Measurements from ENCODE around the gene EYA2.

Gene EYA2

GRCh38 chr20:47035026-47035590, 140.5 kb downstream of the EYA2 start:
- no peak for DNase-seq (ENCODE audit: low read depth in 2 of 3, low spot score in 1 of 3)

DNA sequence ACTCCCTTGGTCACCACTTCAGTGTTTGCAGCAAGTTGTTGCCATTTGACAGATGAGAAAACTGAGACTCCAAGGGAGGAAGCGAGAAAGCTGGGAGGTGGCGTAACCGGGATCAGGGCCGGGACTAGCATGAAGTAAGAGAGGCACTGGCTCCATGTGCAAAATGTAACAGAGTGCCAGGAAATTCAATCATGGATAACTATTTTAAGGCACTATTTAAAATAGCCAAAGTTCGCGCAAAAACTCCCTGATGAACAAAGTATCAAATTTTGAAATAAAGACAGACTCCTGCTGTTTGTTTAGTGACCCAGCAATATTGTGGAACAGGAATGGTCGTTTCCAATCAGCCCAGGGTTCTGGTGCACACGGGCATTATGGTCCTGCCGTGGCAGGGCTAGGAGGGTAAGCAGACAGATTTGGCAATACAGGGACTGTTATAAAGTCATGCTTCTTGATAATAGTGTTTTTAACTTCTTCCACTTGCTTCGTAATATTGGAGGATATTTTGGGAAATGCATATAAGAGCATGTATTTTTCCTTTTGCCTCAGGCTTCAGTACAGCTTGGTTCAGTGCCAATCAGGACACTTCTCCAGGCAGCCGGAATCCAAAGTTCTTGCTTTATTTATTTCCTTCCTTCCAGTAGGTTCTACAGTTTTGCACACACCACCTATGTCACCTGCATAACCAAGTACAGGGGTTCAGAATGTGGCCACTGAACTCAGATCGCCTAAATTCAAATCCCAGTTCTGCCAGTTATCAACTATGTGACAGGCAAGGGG, 141.6 kb downstream of the EYA2 start:
- DNase-seq (ENCODE audit: low read depth in 2 of 3, low spot score in 1 of 3), result no peak

DNA sequence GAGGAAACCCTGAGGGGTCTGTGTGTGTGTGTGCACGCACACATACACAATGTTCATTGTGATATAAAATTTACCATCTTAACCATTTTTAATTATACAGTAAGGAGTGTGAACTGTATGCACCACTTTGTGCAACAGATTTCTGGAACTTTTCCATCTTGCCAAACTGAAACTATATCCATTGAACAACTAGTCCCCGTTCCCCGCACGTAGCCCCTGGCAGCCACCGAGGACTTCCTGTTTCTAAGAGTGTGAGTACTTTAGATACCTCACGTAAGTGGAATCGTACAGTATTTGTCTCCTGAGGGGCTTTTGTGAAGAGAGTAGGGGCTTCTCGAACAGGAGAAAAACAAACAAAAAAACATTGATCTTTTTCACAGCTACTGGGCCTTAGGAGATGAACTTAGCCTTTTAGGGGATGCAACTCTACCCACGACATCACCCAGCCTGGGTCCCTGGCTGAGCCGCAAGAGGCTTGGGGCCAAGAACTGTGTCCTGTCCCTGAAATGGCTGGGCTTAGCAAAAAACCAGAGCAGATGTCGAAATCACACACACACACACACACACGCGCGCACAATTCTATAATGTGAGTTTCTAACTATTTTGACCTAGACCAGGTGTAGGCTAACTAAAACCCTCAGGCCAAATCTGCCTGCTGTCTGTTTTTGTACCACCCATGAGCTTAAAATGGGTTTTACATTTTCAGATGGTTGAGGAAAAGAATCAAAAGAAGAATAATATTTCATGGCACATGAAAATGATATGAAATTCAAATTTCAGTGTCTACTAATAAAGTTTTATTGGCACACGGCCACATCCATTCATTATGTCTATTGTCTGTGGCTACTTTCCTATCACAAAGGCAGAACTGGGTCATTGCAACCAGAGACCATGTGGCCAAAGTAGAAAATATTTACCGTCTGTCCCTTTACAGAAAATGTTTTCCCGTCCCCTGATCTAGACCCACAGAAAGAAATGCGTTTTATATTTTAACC, 144.2 kb downstream of the EYA2 start:
- no peak for DNase-seq (ENCODE audit: low read depth in 2 of 3, low spot score in 1 of 3)

DNA sequence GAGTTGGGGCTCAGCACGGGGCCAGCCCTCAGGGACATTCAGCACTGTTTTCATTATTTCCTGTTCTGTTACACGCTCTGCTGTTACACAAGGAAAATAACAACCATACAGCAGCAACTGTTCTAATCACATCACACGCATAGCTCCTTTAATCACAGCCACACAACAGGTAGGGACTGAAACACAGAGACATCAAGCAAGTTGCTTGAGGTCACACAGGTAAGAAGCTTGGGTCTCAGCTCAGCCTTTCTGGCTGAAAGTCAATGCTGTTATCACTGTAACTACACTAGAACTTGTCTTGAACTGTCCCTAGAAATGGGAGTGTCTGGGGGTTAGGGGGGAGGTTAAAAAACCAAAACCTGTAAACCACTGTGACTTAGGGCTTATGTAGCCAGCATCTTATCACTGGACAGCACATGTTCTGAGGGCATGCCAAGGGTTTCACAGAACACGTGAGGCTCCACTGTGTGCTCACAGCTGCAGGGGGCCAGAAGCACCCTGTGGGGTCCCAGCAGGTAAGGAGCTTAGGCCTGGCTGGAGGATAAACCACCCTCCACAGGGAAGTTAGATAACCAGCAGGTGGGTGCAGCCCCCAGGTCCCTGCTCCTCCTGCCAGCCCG, 146.0 kb downstream of the EYA2 start:
- no peak for DNase-seq (ENCODE audit: low read depth in 2 of 3, low spot score in 1 of 3)

DNA sequence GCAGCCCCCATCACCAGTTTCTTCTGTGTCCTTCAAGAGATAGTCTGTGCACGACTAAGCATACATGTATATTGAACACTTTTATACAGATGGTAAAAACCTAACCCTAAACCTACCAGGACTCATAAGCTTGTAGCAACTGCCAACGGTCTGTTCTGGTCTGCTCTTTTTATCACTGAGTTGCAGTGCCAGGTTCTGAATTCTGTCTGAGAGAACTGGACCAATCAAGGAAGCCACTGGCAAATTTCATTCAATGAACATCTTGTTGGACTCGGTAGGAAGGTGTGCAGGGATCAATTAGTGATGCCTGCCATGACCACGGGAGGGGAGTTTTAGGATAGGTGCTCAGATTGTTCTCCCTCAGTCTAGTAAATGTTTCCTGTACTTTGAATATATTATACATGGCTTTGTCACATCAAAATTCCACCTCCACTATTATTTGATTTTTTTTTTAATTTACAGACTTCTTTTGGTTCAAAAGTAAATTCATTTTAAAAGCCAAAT, 146.8 kb downstream of the EYA2 start:
- DNase-seq (ENCODE audit: low read depth in 2 of 3, low spot score in 1 of 3), result no peak

DNA sequence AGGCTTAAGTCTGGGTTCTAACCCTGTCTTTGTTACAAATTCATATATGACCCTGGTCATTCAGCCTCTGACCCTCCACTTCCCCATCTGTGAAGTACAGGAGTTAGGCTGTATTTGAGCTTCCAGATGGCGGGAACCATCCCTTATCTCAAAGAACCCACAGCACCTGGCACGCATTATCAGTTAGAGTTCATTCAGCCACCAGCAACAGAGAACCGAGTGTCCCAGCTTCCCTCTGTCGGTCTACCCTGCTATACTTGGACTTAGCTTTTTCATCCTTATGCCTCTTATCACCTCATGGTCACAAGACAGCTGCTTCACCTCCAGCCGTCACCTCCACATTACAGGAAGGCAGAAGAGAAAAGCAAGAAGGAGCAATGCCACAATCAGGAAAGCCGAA, 147.8 kb downstream of the EYA2 start:
- DNase-seq (ENCODE audit: low read depth in 2 of 3, low spot score in 1 of 3), result no peak

DNA sequence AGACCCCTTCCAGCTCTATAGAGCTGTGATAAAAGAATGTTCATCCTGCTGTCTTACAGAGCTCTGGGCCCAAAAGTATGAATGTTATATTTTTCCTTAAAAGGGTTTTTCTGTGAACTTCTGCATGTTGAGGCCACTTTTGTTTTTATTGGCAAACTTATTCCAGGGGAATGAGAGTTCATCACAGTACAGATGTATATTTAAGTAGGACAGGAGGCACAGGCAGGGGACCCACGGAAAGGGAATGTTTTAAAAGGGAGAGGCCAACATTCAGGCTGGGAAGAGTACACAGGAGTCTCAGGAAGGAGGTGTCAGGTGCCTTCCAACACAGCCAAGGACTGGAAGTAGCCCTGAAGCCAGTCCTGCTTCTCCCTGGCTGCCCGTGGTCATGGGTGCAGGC, 148.4 kb downstream of the EYA2 start:
- no peak for DNase-seq (ENCODE audit: low read depth in 2 of 3, low spot score in 1 of 3)

DNA sequence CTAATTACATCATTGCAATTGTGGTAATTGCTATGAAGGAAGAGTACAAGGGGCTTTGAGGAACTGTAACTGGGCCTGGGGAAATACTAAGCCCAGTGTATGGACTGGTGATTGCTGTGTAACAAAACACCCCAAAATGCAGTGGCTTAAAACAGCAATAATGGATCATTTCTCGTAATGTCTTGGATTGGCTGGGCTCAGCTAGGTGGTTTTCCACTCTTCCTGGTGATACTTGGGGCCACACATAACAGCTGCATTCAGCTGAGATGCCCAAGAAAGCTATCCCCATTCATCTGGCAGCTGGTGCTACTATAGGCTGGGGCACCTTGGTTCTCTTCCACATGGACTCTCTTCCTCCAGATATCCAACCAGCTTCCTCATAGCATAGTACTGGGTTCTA, 150.3 kb downstream of the EYA2 start:
- DNase-seq (ENCODE audit: low read depth in 2 of 3, low spot score in 1 of 3), result no peak

DNA sequence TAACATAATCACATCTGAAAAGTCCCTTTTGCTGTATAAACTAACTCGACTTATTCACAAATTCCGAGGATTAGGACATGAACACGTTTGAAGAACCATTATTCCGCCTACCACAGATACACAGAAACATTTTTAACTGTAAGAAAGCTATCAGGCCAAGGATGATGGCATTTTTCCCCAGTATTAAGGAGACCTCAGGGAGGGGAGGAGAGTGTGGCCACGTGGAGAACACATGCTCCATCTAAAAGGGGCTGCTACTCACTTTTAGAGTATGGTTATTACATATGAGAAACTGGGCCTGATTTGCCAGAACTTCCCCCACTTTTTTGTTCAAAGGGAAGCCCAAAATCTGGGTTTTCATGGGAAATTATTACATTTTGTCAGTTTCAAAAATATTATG, 153.4 kb downstream of the EYA2 start:
- DNase-seq (ENCODE audit: low read depth in 2 of 3, low spot score in 1 of 3), result no peak

GRCh38 chr20:47049771-47050170, 155.1 kb downstream of the EYA2 start:
- no peak for DNase-seq (ENCODE audit: low read depth in 2 of 3, low spot score in 1 of 3)

DNA sequence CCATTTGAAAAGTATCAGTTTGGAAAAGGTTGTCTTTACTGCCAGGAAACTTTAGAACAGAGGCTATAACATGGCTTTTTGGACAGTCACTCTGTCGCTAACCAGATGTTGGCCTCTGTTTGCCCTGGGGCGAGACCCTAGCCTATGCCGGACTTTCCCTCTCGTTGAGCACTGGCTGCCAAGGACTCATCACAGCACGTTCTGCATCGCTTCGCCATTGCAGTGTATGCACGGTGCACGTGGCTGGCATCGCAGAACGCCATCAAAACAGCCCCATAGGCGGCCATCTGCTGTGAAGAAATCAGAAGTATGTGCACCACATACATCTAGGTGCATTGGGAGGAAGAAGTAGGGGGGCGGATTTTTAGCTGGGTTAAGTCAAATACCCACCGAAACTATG, 156.4 kb downstream of the EYA2 start:
- DNase-seq (ENCODE audit: low read depth in 2 of 3, low spot score in 1 of 3), result no peak

DNA sequence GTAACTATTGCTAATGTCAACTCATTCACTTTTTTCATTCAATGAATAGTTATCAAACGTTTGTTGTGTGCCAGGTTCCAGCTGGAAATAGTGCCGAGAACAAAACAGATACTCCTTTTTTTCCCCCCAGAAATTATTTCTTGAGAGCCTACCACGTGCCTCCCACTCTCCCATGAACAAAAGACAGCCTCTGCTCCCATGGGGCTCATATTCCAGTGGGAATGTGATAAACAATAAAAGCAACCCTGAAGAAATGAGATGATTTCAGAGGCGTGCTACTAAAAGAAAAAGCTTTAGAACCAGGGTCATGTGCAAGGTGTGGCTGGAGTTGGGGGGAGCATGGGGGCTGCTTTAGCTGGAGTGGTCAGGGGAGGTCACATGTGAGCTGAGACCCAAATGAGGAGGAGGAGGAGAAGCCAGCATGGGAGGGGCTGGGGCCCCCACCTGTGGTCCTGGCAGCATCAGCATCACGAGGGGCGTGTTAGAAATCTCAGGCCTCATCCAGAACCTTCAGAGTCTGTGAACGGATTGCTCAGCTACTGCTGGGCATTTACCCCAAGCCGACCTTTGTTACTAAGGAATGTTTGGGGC, 157.4 kb downstream of the EYA2 start:
- DNase-seq (ENCODE audit: low read depth in 2 of 3, low spot score in 1 of 3), result no peak

DNA sequence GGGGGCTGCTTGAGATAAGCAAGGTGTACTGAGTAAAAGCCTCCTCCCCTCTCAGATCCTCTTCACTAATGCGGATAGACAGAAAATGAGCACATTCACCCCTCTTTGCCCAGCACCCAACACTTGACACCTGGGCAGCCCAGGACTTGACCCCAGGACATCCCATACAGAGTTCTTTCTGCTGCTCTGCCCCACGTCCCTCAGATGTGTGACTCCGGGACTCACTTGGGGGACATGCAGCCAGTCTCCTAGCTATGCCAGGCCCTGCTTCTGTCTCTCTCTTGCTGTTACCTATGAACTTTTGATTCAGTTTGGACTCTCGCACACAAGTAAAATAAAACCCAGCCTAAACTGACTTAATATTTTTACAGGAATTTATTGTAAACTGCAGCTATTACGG, 159.9 kb downstream of the EYA2 start:
- no peak for DNase-seq (ENCODE audit: low read depth in 2 of 3, low spot score in 1 of 3)

DNA sequence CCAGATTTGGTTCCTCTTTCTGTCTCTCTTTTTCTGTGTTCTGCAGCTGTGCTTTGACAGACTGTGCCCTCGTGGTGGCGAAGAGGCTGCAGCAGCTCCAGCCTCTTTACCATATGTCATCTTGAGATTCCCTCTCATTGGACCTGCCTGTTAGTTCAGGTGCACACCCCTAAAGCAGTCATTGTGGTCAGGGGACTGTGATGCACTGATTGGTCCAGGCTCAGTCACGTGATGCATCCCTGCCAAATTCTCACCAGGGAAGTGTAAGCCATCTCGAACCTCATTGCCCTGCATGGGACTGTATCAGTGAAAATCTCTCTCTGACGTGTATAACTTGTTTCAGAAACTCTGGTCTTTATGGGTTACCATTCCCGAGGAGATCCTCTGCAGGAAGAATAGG, 160.3 kb downstream of the EYA2 start:
- DNase-seq (ENCODE audit: low read depth in 2 of 3, low spot score in 1 of 3), result no peak

DNA sequence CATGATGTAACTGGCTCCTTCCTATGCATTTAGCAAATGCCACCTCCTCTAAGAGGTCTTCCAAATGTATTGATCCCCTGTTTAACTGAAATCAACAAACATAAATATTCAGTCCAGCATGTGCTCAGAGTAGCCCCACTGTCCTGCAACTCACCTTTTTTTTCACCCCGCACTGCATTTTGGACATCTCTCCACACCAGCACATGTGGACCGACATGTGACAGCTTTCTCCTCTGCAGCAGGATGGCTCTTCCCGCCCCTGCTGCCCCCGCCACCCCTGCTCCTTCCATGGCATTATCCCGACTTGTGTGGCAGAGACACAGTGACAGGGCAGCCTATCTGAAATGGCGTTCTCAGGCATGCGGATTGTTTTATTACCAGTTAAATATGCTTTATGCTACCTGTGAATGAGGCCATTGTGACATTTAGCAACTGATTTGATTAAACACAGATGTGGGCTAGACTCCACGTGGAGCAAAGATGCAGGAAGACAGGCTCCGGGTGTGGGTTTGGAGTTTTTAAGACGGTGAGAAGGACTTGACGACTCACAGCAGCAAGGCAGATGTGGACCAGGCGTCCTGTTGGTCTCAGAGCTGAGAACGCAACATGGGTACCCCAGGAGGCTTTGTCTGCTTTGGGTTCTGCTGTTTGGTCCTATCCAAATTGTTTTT, 161.2 kb downstream of the EYA2 start:
- no peak for DNase-seq (ENCODE audit: low read depth in 2 of 3, low spot score in 1 of 3)

DNA sequence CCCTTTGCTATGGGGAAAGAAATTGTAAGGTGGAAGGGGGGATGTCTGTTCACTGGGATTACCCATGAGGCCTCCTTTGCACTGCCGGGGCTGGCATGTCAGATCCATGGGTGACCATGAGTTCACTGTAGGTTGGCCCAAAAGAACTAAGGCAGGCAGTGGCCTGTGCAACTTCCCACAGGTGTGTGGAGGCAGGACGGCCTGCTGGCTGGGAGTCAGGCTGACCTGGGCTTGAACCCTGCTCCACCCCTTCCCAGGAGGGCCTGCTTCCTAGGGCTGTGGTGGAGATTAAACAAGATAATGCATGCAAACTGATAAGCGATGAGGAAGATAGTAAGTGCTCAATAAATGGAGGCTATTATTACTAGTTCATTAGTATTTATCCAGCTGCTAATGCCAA, 163.0 kb downstream of the EYA2 start:
- no peak for DNase-seq (ENCODE audit: low read depth in 2 of 3, low spot score in 1 of 3)

GRCh38 chr20:47058236-47058635, 163.6 kb downstream of the EYA2 start:
- no peak for DNase-seq (ENCODE audit: low read depth in 2 of 3, low spot score in 1 of 3)

DNA sequence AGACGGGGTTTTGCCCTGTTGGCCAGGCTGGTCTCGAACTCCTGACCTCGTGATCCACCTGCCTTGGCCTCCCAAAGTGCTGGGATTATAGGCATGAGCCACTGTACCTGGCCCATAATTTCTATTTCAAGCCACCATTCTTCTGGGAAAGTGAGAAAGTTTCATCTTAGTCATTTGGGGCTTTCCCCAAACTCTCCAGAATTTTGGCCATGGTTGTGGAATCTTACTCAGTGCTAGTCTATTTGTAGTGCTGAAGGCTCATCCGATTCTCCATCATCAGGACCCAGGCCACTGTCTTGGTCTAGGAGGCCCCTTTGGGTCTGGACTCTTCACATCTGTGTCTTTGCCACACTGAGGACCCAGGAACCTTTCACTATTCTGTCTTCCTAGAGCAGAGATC, 164.9 kb downstream of the EYA2 start:
- DNase-seq (ENCODE audit: low read depth in 2 of 3, low spot score in 1 of 3), result no peak

DNA sequence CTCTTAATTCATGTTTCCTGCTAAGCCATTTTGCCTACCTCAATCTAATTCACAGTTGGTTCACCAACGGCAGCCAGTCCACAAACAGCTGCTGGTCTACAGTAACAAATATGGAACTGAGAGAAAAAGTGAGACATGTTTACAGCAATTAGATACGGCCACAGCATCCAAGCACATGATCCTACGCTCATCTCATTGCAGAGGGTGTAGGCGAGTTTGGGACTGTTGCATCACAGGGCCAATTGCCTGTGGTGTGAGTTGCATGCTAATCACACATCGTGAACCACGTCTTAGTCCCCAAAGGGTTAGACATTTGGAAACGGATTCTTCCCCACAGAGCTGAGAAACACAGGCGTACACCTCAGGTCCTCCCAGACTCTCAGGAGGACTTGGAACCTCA, 166.9 kb downstream of the EYA2 start:
- no peak for DNase-seq (ENCODE audit: low read depth in 2 of 3, low spot score in 1 of 3)

GRCh38 chr20:47062226-47062890, 167.7 kb downstream of the EYA2 start:
- no peak for DNase-seq (ENCODE audit: low read depth in 2 of 3, low spot score in 1 of 3)

Measured in stimulated activated CD4-positive, alpha-beta T cell treated with anti-CD3 and anti-CD28 coated beads, Interleukin-12 subunit alpha, Interleukin-12 subunit beta, amount 100 ng/mL, for 48 hours (primary cell).